Neural crest cell (in vitro differentiated cells): Measurements from ENCODE around the gene FGF1. TPM values are rescaled to one million over a fixed set of nuclear protein-coding genes. Genes with fewer than 3 reads are reported as not detected.

Experiments used
- DNase-seq: peaks from one replicate; pipeline ENCODE4 v3.0.0; 2021; ENCODE audit warnings: low read depth, mixed read lengths, low spot score
- H3K27ac Mint-ChIP-seq: one replicate; pipeline ENCODE4 v1.8.0; 2021; ENCODE audit warnings: mild to moderate bottlenecking, mixed read lengths; ENCODE audit not compliant: unreplicated experiment
- H3K27me3 Mint-ChIP-seq: 2 replicates; pipeline ENCODE4 v1.8.0; 2021; ENCODE audit warnings: low read depth, mild to moderate bottlenecking, mixed read lengths
- H3K36me3 Mint-ChIP-seq: 2 replicates; pipeline ENCODE4 v1.8.0; 2021; ENCODE audit warnings: low read depth, mild to moderate bottlenecking, mixed read lengths
- H3K4me1 Mint-ChIP-seq: 2 replicates; pipeline ENCODE4 v1.8.0; 2021; ENCODE audit warnings: mixed read lengths
- H3K4me3 Mint-ChIP-seq: one replicate; pipeline ENCODE4 v1.8.0; 2021; ENCODE audit warnings: mild to moderate bottlenecking, mixed read lengths
- H3K9me3 Mint-ChIP-seq: 2 replicates; pipeline ENCODE4 v1.8.0; 2021; ENCODE audit warnings: mixed read lengths
- CTCF ChIP-seq: fragments of 200-600 bp; sonication (generic); conservative IDR thresholded peaks from 2 replicates; pipeline ENCODE4 v1.5.0; 2021; ENCODE audit warnings: antibody characterized with exemption, mild to moderate bottlenecking
- total RNA-seq: library from RNA; stranded (reverse); gene quantifications from 2 replicates; pipeline ENCODE4 v1.2.1, GENCODE V29; 2021

FGF1 gene
- total RNA-seq, 1 donor from 2014 or later, result not detected

- H3K27ac Mint-ChIP-seq, result peak overlapping the region; percentile 36
- H3K4me1 Mint-ChIP-seq, result peaks cover 21% of the 10 kb centered on the region
- TF ChIP-seq CTCF, result no peak
- H3K36me3 Mint-ChIP-seq, result no peaks in the 10 kb centered on the region
- DNase-seq, result no peak
- no peaks in the 10 kb centered on the region for H3K27me3 Mint-ChIP-seq
- H3K9me3 Mint-ChIP-seq, result peaks cover 2% of the 10 kb centered on the region
- H3K4me3 Mint-ChIP-seq, result no peak overlapping the region
Measured at GRCh38 chr5:142637871-142638270, 48.0 kb downstream of the FGF1 start.

- Mint-ChIP-seq H3K36me3 (no peaks in the 10 kb centered on the region), H3K27me3 (no peaks in the 10 kb centered on the region), H3K9me3 (peaks cover 2% of the 10 kb centered on the region), H3K4me1 (peaks cover 16% of the 10 kb centered on the region), H3K27ac (peak overlapping the region; percentile 22), H3K4me3 (no peak overlapping the region)
- no peak for TF ChIP-seq CTCF
- DNase-seq, result no peak
Measured at GRCh38 chr5:142636698-142637324, 49.1 kb downstream of the FGF1 start.

- H3K9me3 Mint-ChIP-seq, result peaks cover 2% of the 10 kb centered on the region
- TF ChIP-seq CTCF, result no peak
- H3K36me3 Mint-ChIP-seq, result no peaks in the 10 kb centered on the region
- peak overlapping the region; percentile 22 for H3K27ac Mint-ChIP-seq
- H3K4me3 Mint-ChIP-seq, result no peak overlapping the region
- no peaks in the 10 kb centered on the region for H3K27me3 Mint-ChIP-seq
- H3K4me1 Mint-ChIP-seq, result peaks cover 16% of the 10 kb centered on the region
- no peak for DNase-seq
Measured at GRCh38 chr5:142636093-142636492, 49.8 kb downstream of the FGF1 start.

GRCh38 chr5:142634216-142635011 is 51.5 kb downstream of the FGF1 start:
- peaks cover 2% of the 10 kb centered on the region for H3K9me3 Mint-ChIP-seq
- TF ChIP-seq CTCF, result no peak
- H3K27ac Mint-ChIP-seq, result peak overlapping the region; percentile 80
- peaks cover 24% of the 10 kb centered on the region for H3K4me1 Mint-ChIP-seq
- no peaks in the 10 kb centered on the region for H3K36me3 Mint-ChIP-seq
- no peak for DNase-seq
- H3K4me3 Mint-ChIP-seq, result no peak overlapping the region
- H3K27me3 Mint-ChIP-seq, result no peaks in the 10 kb centered on the region

GRCh38 chr5:142630927-142631539 is 54.9 kb downstream of the FGF1 start:
- Mint-ChIP-seq H3K27ac (no peak overlapping the region), H3K4me1 (peaks cover 29% of the 10 kb centered on the region), H3K36me3 (no peaks in the 10 kb centered on the region), H3K27me3 (no peaks in the 10 kb centered on the region), H3K9me3 (peaks cover 2% of the 10 kb centered on the region), H3K4me3 (no peak overlapping the region)
- TF ChIP-seq CTCF, result no peak
- no peak for DNase-seq
